VCaP (cell line): ENCODE measurements around the gene KIF1A.

ENCODE experiments used
- H3K27ac ChIP-seq: fragments of 450-650 bp; 2 replicates; pipeline ENCODE4 v1.5.1; 2017
- CTCF ChIP-seq: fragments of 450-650 bp; conservative IDR thresholded peaks from 2 replicates; pipeline ENCODE4 v1.5.1; 2017; ENCODE audit warnings: mild to moderate bottlenecking, moderate library complexity

The KIF1A gene

DNA sequence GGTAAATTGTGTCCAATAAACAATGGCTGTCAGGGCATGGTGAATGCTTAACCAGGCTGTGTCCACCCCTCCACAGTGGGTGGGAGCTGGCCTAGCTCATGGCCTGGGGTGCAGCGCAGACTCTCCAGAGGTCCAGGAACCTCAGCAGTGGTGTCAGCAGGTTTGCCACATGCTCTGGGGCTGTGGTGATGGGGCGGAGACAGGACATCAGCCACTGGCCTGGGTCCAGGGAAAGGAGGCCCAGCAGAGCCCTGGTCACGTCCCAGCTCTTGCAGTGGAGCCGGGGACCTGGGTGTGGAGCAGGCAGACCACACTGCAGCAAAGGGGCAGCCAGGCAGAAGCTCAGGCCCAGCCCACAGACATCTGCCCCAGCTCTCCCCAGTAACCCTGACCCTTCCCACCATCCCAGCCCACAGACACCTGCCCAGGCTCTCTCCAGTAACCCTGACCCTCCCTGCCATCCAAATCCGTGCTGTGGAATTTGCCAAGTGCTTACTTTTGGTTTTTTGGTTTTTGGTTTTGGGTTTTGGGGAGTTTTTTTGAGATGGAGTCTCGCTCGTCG lies 13.8 kb upstream of the KIF1A start:
- no peak for TF ChIP-seq CTCF
- H3K27ac ChIP-seq, result no peak overlapping the region

GRCh38 chr2:240832921-240833494 lies 13.0 kb upstream of the KIF1A start:
- TF ChIP-seq CTCF, result no peak
- no peak overlapping the region for H3K27ac ChIP-seq

DNA sequence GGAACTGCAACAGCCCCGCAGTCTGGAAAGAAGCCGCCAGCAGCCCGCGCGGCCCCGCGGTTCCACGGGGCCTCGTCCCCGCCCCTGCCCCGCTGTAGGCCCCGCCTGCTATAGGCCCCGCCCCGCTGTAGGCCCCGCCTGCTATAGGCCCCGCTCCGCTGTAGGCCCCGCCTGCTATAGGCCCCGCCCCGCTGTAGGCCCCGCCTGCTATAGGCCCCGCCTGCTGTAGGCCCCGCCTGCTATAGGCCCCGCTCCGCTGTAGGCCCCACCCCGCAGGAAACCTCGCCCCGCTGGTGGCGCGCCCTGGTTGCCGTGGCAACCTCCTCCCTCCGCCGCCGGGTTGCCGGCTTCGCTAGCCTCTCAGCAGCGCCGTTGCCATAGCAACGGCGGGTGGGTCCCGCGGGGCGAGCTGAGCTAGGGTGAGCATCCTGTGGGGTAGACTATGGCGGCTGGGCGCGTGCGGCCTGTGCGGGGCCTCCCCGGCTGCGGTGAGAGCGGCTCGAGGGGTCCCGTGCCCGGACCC lies 12.2 kb upstream of the KIF1A start:
- H3K27ac ChIP-seq, result peak overlapping the region; percentile 28; the same call in 1 of the 2 replicates
- no peak for TF ChIP-seq CTCF

DNA sequence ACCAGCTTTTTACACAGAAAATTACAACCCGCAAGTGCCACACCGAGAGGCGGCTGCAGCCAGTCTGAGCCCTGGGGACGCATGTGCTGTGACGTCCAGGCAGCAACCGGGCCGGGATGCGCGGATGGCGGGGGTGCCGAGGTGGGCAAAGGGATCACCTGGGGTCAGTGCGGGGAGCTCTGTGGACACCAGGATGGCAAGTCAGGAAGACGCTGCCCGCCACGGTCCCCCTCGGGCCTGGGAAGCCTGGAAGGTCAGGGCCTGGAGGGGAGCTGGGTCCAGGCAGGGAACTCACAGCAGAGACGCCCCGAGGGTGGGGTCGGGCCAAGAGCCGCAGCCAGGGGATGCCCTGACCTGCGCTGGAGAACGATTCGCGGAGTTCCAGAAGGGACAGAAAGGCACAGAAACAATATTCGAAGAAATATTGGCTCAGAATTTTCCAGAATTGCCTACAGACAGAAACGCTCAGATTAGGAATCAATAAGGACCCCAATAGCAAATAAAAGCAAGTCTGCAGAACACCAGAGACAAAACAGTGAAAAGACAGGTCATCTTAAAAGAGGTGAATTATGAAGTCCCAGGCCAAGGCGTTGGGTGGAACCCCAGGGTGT lies 11.7 kb upstream of the KIF1A start:
- TF ChIP-seq CTCF, result no peak
- H3K27ac ChIP-seq, result peak overlapping the region; percentile 28; the same call in 1 of the 2 replicates

- TF ChIP-seq CTCF, result no peak
Measured at GRCh38 chr2:240825476-240825875, 5.5 kb upstream of the KIF1A start.

GRCh38 chr2:240823449-240824336 lies 3.7 kb upstream of the KIF1A start:
- H3K27ac ChIP-seq, result no peak overlapping the region
- TF ChIP-seq CTCF, result no peak

More at GRCh38 chr2:240825476-240825875, 5.5 kb upstream of the KIF1A start:
- no peak overlapping the region for H3K27ac ChIP-seq
